DND-41 (cell line): ENCODE measurements around the gene SCD5.

Source experiments
- ATAC-seq: fragments of 200-7000 bp; cut with Tn5 transposase; 3 replicates; pipeline ENCODE4 v1.9.1; 2021; ENCODE audit warnings: low read depth; ENCODE audit not compliant: insufficient read depth
- DNase-seq: peaks from one replicate; pipeline ENCODE4 v3.0.0-alpha.2; 2020
- H2AFZ ChIP-seq: 2 replicates; pipeline ENCODE4 v1.6.0; 2012; ENCODE audit warnings: low read depth, low read length
- H3K27ac ChIP-seq: 2 replicates; pipeline ENCODE4 v1.5.1; 2012; ENCODE audit warnings: low read length, inconsistent platforms
- H3K27me3 ChIP-seq: fragments of 200-600 bp; sonication (generic); 2 replicates; pipeline ENCODE4 v1.6.0; 2012; ENCODE audit warnings: low read length, mild to moderate bottlenecking, inconsistent platforms; ENCODE audit not compliant: insufficient read depth, poor library complexity
- H3K36me3 ChIP-seq: 2 replicates; pipeline ENCODE4 v1.5.1; 2012; ENCODE audit warnings: low read length, inconsistent platforms; ENCODE audit not compliant: insufficient read depth
- H3K4me1 ChIP-seq: 2 replicates; pipeline ENCODE4 v1.5.1; 2012; ENCODE audit warnings: mild to moderate bottlenecking, low read length; ENCODE audit not compliant: insufficient read depth
- H3K4me2 ChIP-seq: 2 replicates; pipeline ENCODE4 v1.6.0; 2012; ENCODE audit warnings: mild to moderate bottlenecking, moderate library complexity, low read length, inconsistent platforms; ENCODE audit not compliant: insufficient read depth
- H3K4me3 ChIP-seq, 2 experiments: fragments of 200-600 bp in 1 of 2; shearing (Covaris generic) in 1 of 2; 2 replicates each; pipeline ENCODE4 v1.5.1; 2012 to 2016; ENCODE audit warnings: inconsistent platforms in 2 of 2, low read length in 2 of 2, mild to moderate bottlenecking in 2 of 2, low read depth in 1 of 2, moderate library complexity in 1 of 2
- H3K79me2 ChIP-seq: 2 replicates; pipeline ENCODE4 v1.6.0; 2012; ENCODE audit warnings: low read length, inconsistent platforms; ENCODE audit not compliant: insufficient read depth
- H3K9ac ChIP-seq: 2 replicates; pipeline ENCODE4 v1.6.0; 2012; ENCODE audit warnings: low read depth, mild to moderate bottlenecking, inconsistent platforms, low read length, moderate library complexity
- H3K9me3 ChIP-seq: 2 replicates; pipeline ENCODE4 v1.5.1; 2012; ENCODE audit warnings: low read length, moderate library complexity, mild to moderate bottlenecking, inconsistent platforms; ENCODE audit not compliant: insufficient read depth, severe bottlenecking
- H4K20me1 ChIP-seq: 2 replicates; pipeline ENCODE4 v1.6.0; 2012; ENCODE audit warnings: low read length; ENCODE audit not compliant: insufficient read depth
- EZH2 ChIP-seq: IDR thresholded peaks from 3 replicates; pipeline ENCODE4 v1.6.1; 2012; ENCODE audit warnings: borderline replicate concordance, low read depth, mild to moderate bottlenecking, moderate library complexity, low read length, inconsistent platforms; ENCODE audit not compliant: severe bottlenecking
- TF ChIP-seq, protein P1 (sequence below): IDR thresholded peaks from 2 replicates; pipeline ENCODE4 v1.5.1; 2012; ENCODE audit warnings: borderline replicate concordance, low read length, moderate library complexity, mild to moderate bottlenecking; ENCODE audit not compliant: poor library complexity, severe bottlenecking; ENCODE audit errors: extremely low read depth

Gene SCD5

DNA sequence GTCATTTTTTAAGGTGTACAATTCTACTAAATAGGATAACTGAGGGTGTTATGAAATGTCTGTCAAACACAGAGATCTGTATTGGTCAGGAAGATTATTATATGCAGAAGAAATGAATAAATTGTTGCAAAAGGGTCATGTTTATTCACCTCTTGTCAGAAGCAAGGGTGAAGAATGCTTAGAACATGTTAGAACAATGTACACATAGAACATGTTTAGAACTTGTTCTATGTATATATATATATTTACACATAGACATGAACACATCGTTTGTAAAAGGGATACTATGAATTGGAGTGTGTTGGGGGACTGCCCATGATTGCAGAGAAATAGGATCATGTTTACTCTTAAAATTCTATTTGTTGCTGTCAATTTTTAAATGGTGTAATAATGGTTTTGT lies 208.8 kb downstream of the SCD5 start:
- TF ChIP-seq, protein P1, sequence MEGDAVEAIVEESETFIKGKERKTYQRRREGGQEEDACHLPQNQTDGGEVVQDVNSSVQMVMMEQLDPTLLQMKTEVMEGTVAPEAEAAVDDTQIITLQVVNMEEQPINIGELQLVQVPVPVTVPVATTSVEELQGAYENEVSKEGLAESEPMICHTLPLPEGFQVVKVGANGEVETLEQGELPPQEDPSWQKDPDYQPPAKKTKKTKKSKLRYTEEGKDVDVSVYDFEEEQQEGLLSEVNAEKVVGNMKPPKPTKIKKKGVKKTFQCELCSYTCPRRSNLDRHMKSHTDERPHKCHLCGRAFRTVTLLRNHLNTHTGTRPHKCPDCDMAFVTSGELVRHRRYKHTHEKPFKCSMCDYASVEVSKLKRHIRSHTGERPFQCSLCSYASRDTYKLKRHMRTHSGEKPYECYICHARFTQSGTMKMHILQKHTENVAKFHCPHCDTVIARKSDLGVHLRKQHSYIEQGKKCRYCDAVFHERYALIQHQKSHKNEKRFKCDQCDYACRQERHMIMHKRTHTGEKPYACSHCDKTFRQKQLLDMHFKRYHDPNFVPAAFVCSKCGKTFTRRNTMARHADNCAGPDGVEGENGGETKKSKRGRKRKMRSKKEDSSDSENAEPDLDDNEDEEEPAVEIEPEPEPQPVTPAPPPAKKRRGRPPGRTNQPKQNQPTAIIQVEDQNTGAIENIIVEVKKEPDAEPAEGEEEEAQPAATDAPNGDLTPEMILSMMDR = no peak
- no peak for TF ChIP-seq EZH2
- Histone ChIP-seq H3K4me2 (no peak overlapping the region), H3K4me3 (no peak overlapping the region), H3K79me2 (no peaks in the 10 kb centered on the region), H3K27ac (no peak overlapping the region), H3K9ac (no peak overlapping the region), H3K36me3 (no peaks in the 10 kb centered on the region), H2AFZ (no peak overlapping the region), H4K20me1 (no peaks in the 10 kb centered on the region), H3K4me1 (no peaks in the 10 kb centered on the region), H3K9me3 (no peaks in the 10 kb centered on the region), H3K27me3 (peaks cover 11% of the 10 kb centered on the region)
- DNase-seq (no peak), ATAC-seq (no peak)

DNA sequence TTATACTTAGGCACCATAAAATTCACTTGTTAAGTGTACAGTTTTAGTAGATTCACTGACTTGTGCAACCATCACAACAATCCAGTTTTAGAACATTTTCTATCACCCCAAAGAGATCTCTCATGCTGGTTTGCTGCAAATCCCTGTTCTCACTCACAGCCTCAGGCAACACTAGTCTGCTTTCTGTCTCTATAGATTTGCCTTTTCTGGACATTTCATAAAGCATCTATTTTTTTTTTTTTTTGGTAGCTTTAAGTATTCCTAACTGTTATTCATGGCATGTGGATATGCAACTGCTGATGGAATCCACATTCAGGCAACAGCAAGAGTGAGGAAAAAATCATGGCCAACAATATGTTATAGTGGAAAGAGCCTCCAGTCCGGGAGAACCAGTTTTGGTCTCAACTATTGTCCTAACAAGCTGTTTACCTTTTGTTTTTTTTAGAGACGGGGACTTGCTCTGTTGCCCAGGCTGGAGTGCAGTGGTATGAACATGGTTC lies 209.8 kb downstream of the SCD5 start:
- ATAC-seq = no peak
- no peaks in the 10 kb centered on the region for H3K4me1 ChIP-seq

DNA sequence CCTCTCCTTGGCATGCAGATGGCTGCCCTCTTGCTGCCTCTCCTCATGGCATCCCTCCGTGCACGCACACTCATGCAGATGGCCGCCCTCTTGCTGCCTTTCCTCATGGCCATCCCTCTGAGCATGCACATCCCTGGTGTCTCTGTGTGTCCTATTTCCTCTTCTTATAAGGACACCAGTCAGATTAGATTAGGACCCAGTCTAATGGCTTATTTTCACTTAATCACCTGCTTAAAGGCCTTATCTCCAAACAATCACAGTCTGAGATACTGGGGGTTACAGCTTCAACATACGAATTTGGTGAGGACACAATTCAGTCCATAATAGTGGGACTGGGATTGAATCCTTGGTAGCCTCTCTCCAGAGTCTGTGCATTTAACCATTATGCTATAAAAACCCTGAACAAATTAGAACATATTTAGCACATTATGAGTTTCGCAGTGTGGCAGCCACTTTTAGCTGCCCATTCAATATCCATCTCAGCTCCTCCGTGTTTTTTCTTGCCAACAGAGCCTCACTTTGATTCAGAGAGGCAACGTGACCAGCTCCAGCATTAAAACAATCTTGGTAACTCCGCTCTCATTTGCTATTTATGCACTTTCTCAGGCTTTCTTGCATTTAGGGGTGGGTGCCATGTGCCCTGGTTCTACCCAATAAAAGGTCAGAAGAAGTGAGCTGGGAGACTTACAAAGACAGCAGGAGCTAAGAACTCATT lies 210.6 kb downstream of the SCD5 start:
- no peaks in the 10 kb centered on the region for H3K4me1 ChIP-seq
- no peak for DNase-seq

More for the DNA sequence above, 209.8 kb downstream of the SCD5 start:
- H3K9ac ChIP-seq = no peak overlapping the region
- TF ChIP-seq EZH2 = no peak
- TF ChIP-seq, protein P1 = no peak
- H3K79me2 ChIP-seq = no peaks in the 10 kb centered on the region
- H3K36me3 ChIP-seq = no peaks in the 10 kb centered on the region
- no peak overlapping the region for H3K4me3 ChIP-seq
- H4K20me1 ChIP-seq = no peaks in the 10 kb centered on the region
- no peak for DNase-seq
- no peak overlapping the region for H3K27ac ChIP-seq
- peaks cover 11% of the 10 kb centered on the region for H3K27me3 ChIP-seq
- no peak overlapping the region for H2AFZ ChIP-seq
- H3K9me3 ChIP-seq = no peaks in the 10 kb centered on the region
- H3K4me2 ChIP-seq = no peak overlapping the region

More for the DNA sequence above, 210.6 kb downstream of the SCD5 start:
- Histone ChIP-seq H3K4me2 (no peak overlapping the region), H3K4me3 (no peak overlapping the region), H3K27me3 (peaks cover 11% of the 10 kb centered on the region), H3K9me3 (no peaks in the 10 kb centered on the region), H4K20me1 (no peaks in the 10 kb centered on the region), H2AFZ (no peak overlapping the region), H3K27ac (no peak overlapping the region), H3K36me3 (no peaks in the 10 kb centered on the region), H3K9ac (no peak overlapping the region), H3K79me2 (no peaks in the 10 kb centered on the region)
- no peak for ATAC-seq
- TF ChIP-seq, protein P1 = no peak
- no peak for TF ChIP-seq EZH2
